ENCODE measurements around the gene ATOX1.

GRCh38 chr5:151786468-151786867 is 28.0 kb upstream of the ATOX1 start:
- TF ChIP-seq CTCF (IDR thresholded peaks at IDR 0.05; ENCODE audit: insufficient read depth, low read depth, low read length) = no peak
- TF ChIP-seq EZH2 (IDR thresholded peaks at IDR 0.05; ENCODE audit: insufficient read depth, low read length) = no peak
